Measurements from ENCODE around the gene SNRPN.

- TF ChIP-seq CTCF (conservative IDR thresholded peaks at IDR 0.05 in 1 of 2, IDR thresholded peaks at IDR 0.05 in 1 of 2; ENCODE audit: extremely low read depth in 1 of 2, insufficient read depth in 1 of 2, low read depth in 1 of 2, low read length in 2 of 2), result no peak
- no peak for TF ChIP-seq EZH2 (IDR thresholded peaks at IDR 0.05; ENCODE audit: borderline replicate concordance, low read length)
Measured at GRCh38 chr15:24986653-24987052, 31.9 kb downstream of the SNRPN start.

Data from mammary epithelial cell (primary cell).